NCI-H2081 (cell line): ENCODE measurements around the gene HDAC9.
"Not testable (repeated sequence)": the region's sequence is repeated elsewhere in the genome, so short reads cannot be mapped to it uniquely, and the experiment has no call there.

ENCODE experiments used
- DNase-seq, 2 experiments: peaks; one replicate each; lab custom pipeline; 2025; lab: John Stamatoyannopoulos, UW

Gene HDAC9

DNA sequence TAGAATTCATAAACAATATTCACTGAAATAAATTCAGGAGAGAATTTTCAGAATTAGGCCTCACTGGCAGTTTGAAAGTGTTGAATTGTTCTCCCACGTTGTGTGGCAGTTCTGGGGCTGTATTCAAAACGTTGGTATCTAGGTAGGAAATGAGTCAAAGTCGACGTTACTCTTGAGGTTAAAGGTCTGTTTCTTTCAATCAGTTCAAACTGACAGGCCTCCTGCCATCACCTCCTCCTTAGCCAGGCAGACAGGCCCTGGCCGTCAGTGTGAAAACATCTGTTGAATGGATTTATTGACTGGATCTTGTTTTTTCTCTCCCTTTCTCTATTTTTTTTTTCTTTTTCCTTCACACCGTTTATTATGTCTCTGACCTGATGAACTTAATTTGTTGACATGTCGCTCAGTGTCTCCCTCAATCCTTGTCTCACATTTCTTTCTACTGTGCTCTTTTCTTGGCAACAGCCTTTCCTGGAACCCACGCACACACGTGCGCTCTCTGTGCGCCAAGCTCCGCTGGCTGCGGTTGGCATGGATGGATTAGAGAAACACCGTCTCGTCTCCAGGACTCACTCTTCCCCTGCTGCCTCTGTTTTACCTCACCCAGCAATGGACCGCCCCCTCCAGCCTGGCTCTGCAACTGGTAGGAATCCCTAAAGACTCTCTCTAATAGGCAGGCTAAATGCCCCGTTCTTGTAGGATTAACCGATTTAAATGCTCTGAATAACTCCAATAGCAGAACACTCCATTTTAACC, 231.7 kb downstream of the HDAC9 start:
- DNase-seq = no peak

DNA sequence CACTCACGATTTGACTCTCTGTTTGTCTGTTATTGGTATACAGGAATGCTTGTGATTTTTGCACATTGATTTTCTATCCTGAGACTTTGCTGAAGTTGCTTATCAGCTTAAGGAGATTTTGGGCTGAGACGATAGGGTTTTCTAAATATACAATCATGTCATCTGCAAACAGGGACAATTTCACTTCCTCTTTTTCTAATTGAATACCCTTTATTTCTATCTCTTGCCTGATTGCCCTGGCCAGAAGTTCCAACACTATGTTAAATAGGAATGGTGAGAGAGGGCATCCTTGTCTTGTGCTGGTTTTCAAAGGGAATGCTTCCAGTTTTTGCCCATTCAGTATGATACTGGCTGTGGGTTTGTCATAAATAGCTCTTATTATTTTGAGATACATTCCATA, 240.5 kb downstream of the HDAC9 start:
- DNase-seq = not testable (repeated sequence)

DNA sequence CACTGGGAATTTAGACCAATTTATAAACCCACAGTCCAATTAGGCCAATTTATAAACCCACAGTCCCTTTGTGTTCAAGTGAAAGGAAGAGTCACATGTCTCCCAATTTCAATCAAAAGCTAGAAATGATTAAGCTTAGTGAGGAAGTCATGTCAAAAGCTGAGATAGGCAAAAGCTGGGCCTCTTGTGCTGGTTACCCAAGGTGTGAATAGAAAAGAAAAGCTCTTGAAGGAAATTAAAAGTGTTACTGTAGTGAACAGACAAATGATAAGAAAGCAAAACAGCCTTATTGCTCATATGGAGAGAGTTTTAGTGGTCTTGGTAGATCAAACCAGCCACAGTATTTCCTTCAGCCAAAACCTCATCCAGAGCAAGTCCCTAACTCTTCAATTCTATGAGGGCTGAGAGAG, 245.0 kb downstream of the HDAC9 start:
- DNase-seq = no peak

DNA sequence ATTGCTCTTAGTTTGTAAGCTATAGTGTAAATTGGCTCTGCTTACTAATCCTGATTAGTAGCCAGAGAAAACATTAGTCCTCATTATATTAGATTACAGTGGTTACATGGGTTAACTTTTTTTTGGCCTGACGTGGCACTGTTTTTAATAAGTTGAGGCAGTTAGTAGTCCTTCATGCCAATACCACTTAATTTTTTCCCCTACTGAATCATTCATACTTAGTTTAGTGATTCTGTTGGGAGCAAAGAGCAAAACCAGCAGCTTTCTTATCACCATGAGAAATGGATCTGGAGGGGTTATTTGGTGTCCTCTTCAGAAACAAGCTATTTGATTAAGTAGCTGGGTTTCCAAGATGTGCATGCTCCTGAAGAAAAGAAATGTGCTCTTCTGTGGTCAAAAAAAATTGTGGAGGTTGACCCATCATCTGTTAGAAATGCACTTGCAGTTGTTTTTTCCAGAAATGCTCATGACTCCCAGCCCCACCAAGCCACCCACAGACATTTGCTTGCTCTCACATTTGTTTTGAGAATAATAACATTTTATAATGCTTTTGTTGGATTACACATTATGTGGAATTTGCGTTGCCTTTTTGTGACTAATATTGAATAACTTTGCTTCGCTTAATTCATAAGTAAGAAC, 258.5 kb downstream of the HDAC9 start:
- no peak for DNase-seq

DNA sequence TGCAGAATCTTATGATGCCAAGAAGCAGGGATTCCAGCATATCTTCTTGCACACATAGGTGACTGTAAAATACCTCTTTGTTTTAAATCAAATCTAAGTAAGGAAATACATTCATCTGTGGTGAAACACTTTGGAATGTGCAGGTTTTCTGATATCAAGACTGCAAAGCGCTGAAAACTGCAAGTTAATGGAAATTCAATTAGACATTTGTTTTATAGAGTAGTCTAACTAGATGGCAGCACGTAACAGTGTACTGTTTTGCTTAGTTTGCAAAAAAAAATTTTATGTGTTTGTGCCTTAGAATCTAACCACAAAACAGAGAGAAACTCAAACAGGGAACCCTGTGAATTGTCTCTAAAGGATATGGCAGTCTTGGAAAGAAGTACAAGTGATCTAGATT, 259.2 kb downstream of the HDAC9 start:
- DNase-seq = no peak

DNA sequence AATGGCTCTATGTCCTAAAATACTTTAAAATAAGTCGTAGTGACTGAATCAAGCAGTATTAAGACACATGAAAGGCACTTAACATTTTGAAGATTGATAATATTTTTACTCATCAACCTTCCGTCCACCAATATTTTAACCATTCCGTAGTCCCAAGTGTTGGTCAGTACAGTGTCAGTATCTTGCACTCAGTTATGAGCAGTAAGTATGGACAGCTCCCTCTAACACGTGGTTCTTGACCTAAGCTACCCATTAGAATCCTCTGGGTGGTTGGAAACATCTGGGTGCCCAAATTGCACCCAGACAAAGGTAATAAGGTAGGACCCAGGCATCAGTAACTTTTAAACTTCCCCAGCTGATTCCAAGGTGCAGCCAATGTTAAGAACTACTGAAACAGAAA, 260.2 kb downstream of the HDAC9 start:
- DNase-seq = no peak

DNA sequence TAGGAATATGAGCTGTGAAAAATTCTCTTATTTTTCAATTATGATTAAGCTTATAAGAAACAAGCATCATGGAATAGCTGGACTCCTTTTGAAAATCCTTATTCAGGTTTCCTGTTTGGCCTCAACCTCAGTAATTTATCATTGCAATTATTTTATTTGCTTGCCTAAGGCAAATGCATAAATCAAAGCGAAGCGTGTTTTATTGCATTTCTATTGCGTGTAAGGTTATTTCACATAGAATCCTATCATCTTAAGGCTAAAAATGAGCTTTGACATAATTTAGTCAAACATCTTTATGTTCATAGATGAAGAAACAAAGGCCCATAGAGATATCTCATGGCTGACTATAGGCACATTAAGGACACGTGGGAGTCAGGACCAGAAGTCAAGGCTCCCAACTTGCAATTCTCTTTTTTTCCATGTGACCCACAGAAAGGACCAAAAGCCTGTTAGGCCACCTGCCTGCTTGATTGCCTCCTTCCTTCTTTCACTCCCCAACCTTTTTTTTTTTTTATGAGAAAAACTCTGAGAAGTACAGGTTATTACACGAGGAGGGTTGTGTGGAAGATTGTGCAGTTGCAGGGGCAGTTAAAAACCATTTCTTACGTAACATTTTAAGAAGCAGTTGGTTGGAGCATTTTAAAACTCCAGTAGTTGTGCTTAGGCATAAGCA, 261.0 kb downstream of the HDAC9 start:
- no peak for DNase-seq

DNA sequence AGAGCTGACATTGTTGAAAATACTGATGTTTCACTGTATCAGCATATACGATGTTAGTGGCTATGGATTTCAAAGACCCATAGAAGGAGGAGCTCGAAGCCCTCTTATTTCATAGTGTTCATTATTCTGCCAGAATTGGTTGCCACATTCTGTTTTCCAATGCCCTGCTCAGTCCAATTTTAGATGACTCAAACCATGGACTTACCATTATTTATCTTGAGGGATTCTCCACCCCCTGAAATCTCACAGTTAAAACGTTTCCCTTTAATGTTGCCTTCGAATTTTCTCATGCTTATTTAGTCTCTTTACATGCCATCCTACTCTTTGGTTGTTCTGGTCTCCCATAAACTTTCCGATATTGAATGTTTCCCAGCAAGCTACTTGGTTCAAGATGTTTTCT, 264.5 kb downstream of the HDAC9 start:
- no peak for DNase-seq

DNA sequence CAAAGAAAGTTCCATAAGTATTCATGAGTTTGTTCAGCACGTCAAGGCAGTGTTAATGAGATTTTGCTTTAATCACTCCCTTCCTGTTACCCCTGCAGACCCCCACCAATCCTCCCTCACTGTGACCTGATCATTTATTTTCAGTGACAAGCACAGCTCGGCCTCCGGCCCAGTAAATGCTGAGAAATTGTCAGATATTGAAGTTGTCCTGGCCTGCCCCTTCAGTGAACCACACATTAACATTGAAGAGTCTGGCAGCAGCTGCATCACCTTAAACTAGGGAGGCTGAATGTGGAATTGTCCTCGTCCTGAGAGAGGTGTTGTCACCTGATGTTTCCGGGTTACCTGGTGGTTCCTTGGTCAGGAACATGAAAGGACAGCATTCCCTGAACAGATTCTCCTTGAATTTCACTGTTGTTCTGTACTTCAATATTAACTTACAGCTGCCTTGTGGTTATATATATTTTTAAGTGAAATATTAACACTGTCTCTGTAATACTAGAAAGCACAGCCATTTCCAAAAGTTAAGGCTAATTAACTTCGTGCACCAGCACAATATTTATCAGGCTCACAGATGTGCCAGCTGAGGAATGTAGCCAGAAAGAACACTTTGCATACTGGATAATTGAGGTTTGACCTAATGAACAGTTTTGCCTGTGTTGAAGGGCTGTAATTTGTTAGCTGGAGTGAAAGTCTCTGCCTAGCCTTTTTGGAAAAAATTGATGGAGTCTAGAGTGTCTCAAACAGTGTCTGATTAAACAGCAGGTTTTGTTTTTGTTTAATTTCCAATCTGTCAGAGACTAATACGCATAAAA, 265.3 kb downstream of the HDAC9 start:
- DNase-seq = no peak

DNA sequence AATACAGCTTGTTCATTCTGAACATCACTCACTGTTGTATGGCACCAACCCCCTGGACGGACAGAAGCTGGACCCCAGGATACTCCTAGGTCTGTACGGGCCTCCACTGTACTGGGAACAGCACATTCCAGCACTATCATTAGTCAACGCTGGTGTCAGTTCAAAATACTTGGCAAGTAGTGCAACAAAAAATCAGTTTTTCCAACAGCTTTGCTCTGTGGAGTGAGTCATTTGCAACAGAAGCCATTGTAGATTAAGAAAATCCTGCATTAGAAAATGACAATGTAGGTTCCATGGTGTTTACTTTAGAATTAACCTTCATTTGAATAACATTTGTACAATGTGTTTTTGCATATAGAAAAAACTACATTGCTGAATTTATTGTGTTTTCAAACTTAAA, 266.6 kb downstream of the HDAC9 start:
- no peak for DNase-seq

DNA sequence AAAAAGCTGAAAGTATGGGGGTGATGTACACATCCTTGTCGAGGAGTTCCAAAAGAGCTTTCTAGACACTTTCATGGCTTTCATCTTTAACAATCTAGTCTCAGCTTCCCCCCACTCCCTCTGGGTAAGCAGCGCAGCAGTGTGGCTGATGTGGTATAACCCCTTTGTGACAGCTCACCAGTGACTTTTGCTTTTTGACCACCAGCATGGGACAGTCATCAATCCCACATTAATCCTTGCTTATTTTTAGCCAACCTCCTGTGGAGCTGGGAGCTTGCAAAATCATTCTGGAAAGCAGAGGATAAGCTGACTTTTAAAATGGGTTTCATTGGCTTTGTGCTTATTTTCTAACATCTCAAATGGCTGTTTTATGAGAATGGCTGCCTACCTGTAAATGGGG, 272.7 kb downstream of the HDAC9 start:
- DNase-seq = no peak

DNA sequence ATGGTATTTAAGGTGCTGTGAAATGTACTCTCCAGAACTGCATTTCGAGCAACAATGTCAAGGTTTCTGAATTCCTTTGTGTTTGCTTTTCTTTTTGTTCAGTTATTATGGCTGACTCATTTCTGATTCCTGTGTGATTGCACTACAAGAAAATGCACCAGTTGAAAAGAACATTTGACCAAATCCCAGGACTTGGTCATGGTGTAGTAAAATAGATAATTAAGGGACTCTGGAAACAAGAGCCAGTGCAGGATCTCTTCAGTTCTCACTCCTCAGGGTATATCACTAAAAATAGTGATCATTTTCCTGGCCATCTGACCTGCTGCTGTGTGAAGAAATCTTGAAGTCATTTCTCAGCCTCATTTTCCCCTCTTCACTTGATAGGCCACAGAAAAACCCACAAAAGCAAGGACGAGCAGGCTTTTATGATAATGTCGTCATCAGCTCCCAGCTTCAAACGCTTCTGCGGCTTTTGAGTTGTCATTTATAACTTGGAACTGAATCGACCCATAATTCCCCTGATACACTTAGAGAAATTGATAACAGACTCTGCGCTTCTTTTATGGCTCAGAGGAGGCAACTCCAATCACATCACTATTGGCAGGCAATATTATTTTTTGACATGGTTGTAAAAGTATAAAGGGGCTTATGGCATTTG, 274.7 kb downstream of the HDAC9 start:
- no peak for DNase-seq

DNA sequence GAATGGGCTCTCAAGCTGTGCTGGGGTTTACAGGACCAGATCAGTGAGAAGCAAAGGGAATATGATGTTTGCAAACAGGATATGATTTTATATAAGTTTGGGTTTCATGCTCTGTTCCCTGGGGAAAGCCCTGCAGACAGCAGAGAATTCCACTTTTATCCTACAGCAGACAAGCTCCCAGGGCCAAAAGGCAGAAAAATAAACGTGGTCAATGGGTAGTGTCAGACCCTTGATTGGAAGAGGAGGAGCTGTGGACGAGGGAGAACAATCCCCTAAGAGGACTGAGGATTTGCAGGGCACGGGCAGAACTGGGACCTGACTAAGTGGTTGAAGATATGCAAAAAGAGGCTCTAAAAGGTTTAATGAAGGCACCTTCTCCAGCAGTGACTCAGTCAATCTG, 275.3 kb downstream of the HDAC9 start:
- no peak for DNase-seq

DNA sequence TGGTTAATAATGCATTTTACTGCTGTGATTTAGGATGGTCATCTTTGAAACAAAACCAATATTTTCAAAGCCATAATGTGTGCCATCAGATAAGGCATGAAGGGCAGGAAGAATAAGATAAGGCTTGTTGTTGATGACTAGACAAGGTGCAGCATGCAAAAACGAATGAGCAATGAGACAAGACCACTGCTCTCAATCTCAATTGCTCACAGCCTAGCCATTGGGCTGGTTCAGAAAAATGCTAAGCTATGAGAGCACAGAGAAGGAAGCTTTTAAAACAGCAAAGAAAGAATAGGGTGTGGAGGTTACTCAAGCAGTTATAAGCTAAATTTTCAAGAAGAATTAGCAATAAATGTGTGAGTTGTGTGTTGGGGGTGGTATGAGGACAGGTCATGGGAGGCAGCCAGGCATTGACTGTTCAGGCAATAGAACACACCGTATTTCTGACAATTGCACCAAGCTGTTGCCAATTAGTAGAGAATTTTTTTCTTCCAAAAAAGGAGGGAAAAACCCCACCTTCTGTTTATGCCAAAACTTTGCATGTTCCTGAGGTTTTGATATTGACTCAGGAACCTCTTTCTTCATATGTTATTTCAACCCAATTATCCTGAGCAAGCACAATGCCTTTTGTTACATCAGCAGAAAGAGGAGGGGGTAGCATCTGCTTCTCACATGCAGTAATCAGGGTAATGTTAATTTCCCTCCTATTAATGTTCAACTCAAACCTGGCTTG, 276.5 kb downstream of the HDAC9 start:
- DNase-seq = peak in 1 of 2 experiments; percentile 16

DNA sequence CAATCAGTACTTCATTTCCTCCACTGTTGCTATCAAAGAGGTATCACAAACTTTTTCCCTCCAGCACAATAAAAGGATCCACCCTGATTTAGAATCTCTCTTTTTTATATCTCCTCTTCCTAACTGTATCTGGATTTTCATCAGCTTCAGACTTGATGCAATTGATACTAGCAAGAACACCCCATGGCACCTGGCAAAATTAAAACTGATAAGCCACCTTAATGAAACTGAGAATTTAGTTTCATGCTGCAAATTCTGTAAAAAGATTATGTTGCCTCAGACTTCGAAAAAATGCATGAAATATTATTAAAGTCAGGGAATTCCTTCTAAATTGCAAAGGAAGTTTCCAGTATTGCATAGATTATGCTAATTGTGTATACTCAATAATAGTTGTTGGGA, 277.0 kb downstream of the HDAC9 start:
- DNase-seq = no peak

DNA sequence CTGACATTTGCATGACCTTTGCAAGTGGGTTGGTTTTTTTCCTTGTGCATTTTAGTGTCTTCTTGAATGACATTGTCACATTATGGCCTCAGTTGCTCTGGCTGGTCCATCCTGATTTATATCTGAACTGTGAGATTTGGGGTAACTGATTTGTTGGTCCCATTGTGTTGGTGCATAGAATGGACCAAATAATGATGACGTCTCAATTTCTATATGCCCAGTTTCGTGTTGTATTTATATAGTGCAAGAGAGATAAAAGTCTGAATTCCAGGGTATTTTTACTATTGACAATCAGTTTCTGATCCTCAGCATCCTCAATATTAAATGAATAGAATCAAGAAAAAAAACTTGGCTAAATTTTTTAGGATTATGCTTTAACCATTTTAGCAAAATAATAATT, 281.8 kb downstream of the HDAC9 start:
- no peak for DNase-seq

DNA sequence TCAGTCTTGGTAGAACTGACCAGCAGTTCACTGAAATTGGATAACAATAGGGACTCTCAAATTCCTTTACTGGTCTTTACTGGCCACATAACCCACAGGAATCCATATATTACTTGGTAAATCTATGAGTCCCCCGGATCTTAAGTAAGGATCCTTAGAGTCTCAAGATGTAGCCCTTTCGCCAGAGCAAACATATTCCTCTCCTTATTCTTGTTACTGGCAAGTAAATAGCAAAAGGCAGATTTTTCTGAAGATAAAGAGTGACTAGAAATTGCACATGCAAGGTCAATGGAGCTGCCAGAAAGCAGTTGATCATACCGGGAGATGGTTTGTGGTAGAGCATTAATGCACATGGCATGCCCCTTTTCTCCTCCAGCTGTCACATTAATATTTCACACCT, 283.0 kb downstream of the HDAC9 start:
- no peak for DNase-seq

DNA sequence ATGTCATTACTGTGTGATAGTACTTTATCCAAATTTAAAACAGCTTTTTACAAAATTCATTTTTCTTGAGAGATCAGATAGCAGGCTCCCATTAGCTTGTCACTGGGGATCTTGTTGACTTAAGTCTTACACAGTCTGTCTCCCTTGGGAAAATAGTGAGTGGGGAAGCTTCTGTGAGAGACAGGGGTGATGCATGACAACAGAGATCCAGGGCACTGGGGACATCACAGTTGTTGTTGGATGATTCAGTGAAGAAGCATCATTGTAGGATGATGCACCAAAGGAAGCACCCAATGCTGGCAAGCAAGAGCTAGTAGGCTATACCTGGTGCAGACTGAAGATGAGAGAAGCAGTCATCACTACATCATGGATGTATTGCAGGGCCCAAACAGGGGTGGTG, 284.7 kb downstream of the HDAC9 start:
- DNase-seq = no peak

DNA sequence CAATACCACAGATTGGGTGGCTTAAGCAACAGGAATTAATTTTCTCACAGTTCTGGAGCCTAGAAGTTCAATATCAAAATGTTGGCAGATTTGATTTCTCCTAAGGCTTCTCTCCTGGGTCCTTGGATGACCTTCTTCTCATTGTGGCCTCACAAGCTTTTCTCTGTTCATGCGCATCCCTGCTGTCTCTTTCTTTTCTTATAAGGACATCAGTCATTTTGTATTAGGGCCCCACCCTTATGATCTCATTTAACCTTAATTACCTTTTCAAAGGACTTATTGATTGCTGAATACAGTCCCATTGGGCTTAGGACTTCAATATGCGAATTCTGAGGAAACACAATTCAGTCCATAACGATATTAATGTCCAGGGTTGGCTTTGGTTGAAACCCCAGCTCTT, 285.4 kb downstream of the HDAC9 start:
- no peak for DNase-seq

DNA sequence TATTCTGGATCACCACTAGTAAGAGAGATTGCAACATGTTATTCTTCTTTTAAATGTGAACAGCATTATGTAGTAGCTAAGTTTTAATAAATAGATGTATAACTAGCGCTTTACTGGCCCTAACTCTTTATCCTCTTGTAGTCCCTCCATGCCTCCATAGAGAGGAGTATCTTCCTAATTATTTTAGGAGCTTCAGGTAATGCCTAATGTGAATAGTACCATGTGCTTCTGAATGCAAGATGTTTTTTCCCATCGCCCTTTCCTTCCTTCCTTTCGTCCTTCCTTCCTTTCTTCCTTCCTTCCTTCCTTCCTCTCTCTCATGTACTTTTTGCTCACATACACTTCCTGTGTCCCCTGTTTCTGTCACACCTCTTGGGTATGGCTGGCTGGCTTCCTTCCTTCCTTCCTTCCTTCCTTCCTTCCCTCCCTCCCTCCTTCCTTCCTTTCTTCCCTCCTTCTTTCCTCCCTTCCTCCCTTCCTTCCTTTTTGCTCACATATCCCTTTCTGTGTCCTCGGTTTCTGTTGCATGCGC, 290.7 kb downstream of the HDAC9 start:
- no peak for DNase-seq

DNA sequence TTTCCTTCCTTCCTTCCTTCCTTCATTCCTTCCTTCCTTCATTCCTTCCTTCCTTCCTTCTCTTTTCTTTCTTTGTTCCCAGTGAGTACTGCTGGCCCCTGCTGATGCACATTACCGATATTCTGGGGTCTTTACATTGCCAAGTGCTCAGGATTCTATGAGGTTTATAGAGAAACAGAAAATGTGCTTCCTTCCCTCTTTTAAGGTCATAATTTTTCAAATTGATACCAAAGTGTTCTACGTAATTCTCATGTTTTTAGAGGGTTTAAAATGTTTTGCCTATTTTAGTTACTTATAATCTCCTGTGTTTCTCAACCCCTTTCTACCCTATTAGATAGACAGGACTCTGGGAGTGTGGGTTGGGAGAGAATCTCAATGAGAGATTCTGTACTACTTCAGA, 291.2 kb downstream of the HDAC9 start:
- DNase-seq = no peak
